Endometrial microvascular endothelial cells (primary cell): Measurements from ENCODE around the gene ZNF81. TPM values are rescaled to one million over a fixed set of nuclear protein-coding genes. Genes with fewer than 3 reads are reported as not detected.
"Not testable (repeated sequence)": the region's sequence is repeated elsewhere in the genome, so short reads cannot be mapped to it uniquely, and the experiment has no call there.

Experiments
- in situ Hi-C: cut with HindIII; loops from 2 replicates; pipeline ENCODE4 v1.10.0; 2017; ENCODE audit warnings: low sequenced_read_pairs, low pct_unique_long_range_greater_than_20kb; ENCODE audit errors: inconsistent ontology term
- total RNA-seq: library from RNA; depleted of rRNA; stranded (reverse); fragments of >200 nt; gene quantifications from one replicate; pipeline ENCODE4 v1.2.3, GENCODE V29; 2015; ENCODE audit errors: inconsistent ontology term

The ZNF81 gene
- total RNA-seq: 3.3 TPM

- in situ Hi-C loops: no loop called here
These were observed at the start of gene ZNF81 for GRCh38 chrX:47836164-47837072. ZNF81 (plus strand) TSS chrX:47836902; CDS start chrX:47846268, 9,366 bp downstream.

GRCh38 chrX:47796433-47796906, 40.2 kb upstream of the ZNF81 start:
- in situ Hi-C loops: no loop called here

- in situ Hi-C loops: no loop called here
These were observed 39.6 kb upstream of the ZNF81 start for GRCh38 chrX:47797084-47797483.

- in situ Hi-C loops: no loop called here
These were observed 37.8 kb upstream of the ZNF81 start for GRCh38 chrX:47798861-47799260.

- in situ Hi-C loops: no loop called here
These were observed 34.1 kb upstream of the ZNF81 start for GRCh38 chrX:47802589-47802988.

GRCh38 chrX:47803103-47803502, 33.6 kb upstream of the ZNF81 start:
- in situ Hi-C loops: not testable (repeated sequence)

- in situ Hi-C loops: no loop called here
These were observed 32.4 kb upstream of the ZNF81 start for GRCh38 chrX:47804315-47804714.

- in situ Hi-C loops: not testable (repeated sequence)
These were observed 30.9 kb upstream of the ZNF81 start for GRCh38 chrX:47805844-47806243.

- in situ Hi-C loops: not testable (repeated sequence)
These were observed 30.1 kb upstream of the ZNF81 start for GRCh38 chrX:47806415-47807271.

GRCh38 chrX:47807272-47807538, 29.5 kb upstream of the ZNF81 start:
- in situ Hi-C loops: not testable (repeated sequence)

GRCh38 chrX:47807548-47807947, 29.2 kb upstream of the ZNF81 start:
- in situ Hi-C loops: no loop called here

GRCh38 chrX:47808904-47809788, 27.6 kb upstream of the ZNF81 start:
- in situ Hi-C loops: no loop called here

- in situ Hi-C loops: no loop called here
These were observed 21.9 kb upstream of the ZNF81 start for GRCh38 chrX:47814851-47815250.

- in situ Hi-C loops: no loop called here
These were observed 20.5 kb upstream of the ZNF81 start for GRCh38 chrX:47815901-47816845.

- in situ Hi-C loops: no loop called here
These were observed 19.3 kb upstream of the ZNF81 start for GRCh38 chrX:47817421-47817820.

- in situ Hi-C loops: no loop called here
These were observed 18.8 kb upstream of the ZNF81 start for GRCh38 chrX:47817897-47818296.

- in situ Hi-C loops: no loop called here
These were observed 7.7 kb upstream of the ZNF81 start for GRCh38 chrX:47828984-47829383.

- in situ Hi-C loops: no loop called here
These were observed 4.9 kb upstream of the ZNF81 start for GRCh38 chrX:47831788-47832187.
